ENCODE results near the gene CCNF. TPM values are rescaled to one million over a fixed set of nuclear protein-coding genes. Genes with fewer than 3 reads are reported as not detected.
A peak's percentile ranks its signal among the peaks of the same experiment; 100 is the strongest.

Gene CCNF
- total and polyA plus RNA-seq, 2 experiments from 2014 or later = 9.2 to 44.0 TPM

GRCh38 chr16:2499454-2499853, 70.2 kb downstream of the CCNF start:
- no peaks in the 10 kb centered on the region for H3K27me3 ChIP-seq
- peaks cover 9% of the 10 kb centered on the region for H3K4me1 ChIP-seq (ENCODE audit: low read depth)
- H3K4me3 ChIP-seq = no peak overlapping the region
- DNase-seq (ENCODE audit: low read depth in 1 of 2, low spot score in 1 of 2) = no peak
- TF ChIP-seq CTCF (IDR thresholded peaks at IDR 0.05; ENCODE audit: low read depth, low read length) = no peak
- no peak overlapping the region for H3K27ac ChIP-seq
- H3K9me3 ChIP-seq (ENCODE audit: low read depth) = no peaks in the 10 kb centered on the region
- peaks cover 6% of the 10 kb centered on the region for H3K36me3 ChIP-seq

- no peaks in the 10 kb centered on the region for H3K9me3 ChIP-seq (ENCODE audit: low read depth)
- no peak for DNase-seq (ENCODE audit: low read depth in 1 of 2, low spot score in 1 of 2)
- no peak overlapping the region for H3K4me3 ChIP-seq
- no peak overlapping the region for H3K27ac ChIP-seq
- no peaks in the 10 kb centered on the region for H3K27me3 ChIP-seq
- no peak for TF ChIP-seq CTCF (IDR thresholded peaks at IDR 0.05; ENCODE audit: low read depth, low read length)
- H3K4me1 ChIP-seq (ENCODE audit: low read depth) = peaks cover 9% of the 10 kb centered on the region
- peaks cover 6% of the 10 kb centered on the region for H3K36me3 ChIP-seq
These were observed 70.7 kb downstream of the CCNF start for GRCh38 chr16:2499890-2500429.

- no peak for TF ChIP-seq CTCF (IDR thresholded peaks at IDR 0.05; ENCODE audit: low read depth, low read length)
- DNase-seq (ENCODE audit: low read depth in 1 of 2, low spot score in 1 of 2) = no peak
- H3K4me1 ChIP-seq (ENCODE audit: low read depth) = peaks cover 9% of the 10 kb centered on the region
- H3K27ac ChIP-seq = no peak overlapping the region
- no peaks in the 10 kb centered on the region for H3K9me3 ChIP-seq (ENCODE audit: low read depth)
- H3K36me3 ChIP-seq = peaks cover 6% of the 10 kb centered on the region
- H3K27me3 ChIP-seq = no peaks in the 10 kb centered on the region
- no peak overlapping the region for H3K4me3 ChIP-seq
These were observed 71.2 kb downstream of the CCNF start for GRCh38 chr16:2500430-2500917.

- TF ChIP-seq CTCF (IDR thresholded peaks at IDR 0.05; ENCODE audit: low read depth, low read length) = peak; percentile 94
- no peaks in the 10 kb centered on the region for H3K27me3 ChIP-seq
- H3K36me3 ChIP-seq = peaks cover 6% of the 10 kb centered on the region
- DNase-seq (ENCODE audit: low read depth in 1 of 2, low spot score in 1 of 2) = peak; percentile 88
- H3K9me3 ChIP-seq (ENCODE audit: low read depth) = no peaks in the 10 kb centered on the region
- peak overlapping the region; percentile 33 for H3K4me3 ChIP-seq
- no peak overlapping the region for H3K27ac ChIP-seq
- peaks cover 9% of the 10 kb centered on the region for H3K4me1 ChIP-seq (ENCODE audit: low read depth)
These were observed 71.9 kb downstream of the CCNF start for GRCh38 chr16:2500918-2501750.

- Histone ChIP-seq H3K9me3 (ENCODE audit: low read depth) (no peaks in the 10 kb centered on the region), H3K27me3 (no peaks in the 10 kb centered on the region), H3K4me3 (no peak overlapping the region), H3K36me3 (peaks cover under 1% of the 10 kb centered on the region), H3K4me1 (ENCODE audit: low read depth) (peaks cover 9% of the 10 kb centered on the region), H3K27ac (peak overlapping the region; percentile 16)
- TF ChIP-seq CTCF (IDR thresholded peaks at IDR 0.05; ENCODE audit: low read depth, low read length) = no peak
- no peak for DNase-seq (ENCODE audit: low read depth in 1 of 2, low spot score in 1 of 2)
These were observed 73.0 kb downstream of the CCNF start for GRCh38 chr16:2501946-2502895.

All from cardiac muscle cell (in vitro differentiated cells and primary cell).